DND-41 (cell line): ENCODE results near the gene KCNIP4.

Experiments
- ATAC-seq: fragments of 200-7000 bp; cut with Tn5 transposase; 3 replicates; pipeline ENCODE4 v1.9.1; 2021; ENCODE audit warnings: low read depth; ENCODE audit not compliant: insufficient read depth
- DNase-seq: peaks from one replicate; pipeline ENCODE4 v3.0.0-alpha.2; 2020
- H2AFZ ChIP-seq: 2 replicates; pipeline ENCODE4 v1.6.0; 2012; ENCODE audit warnings: low read depth, low read length
- H3K27ac ChIP-seq: 2 replicates; pipeline ENCODE4 v1.5.1; 2012; ENCODE audit warnings: low read length, inconsistent platforms
- H3K27me3 ChIP-seq: fragments of 200-600 bp; sonication (generic); 2 replicates; pipeline ENCODE4 v1.6.0; 2012; ENCODE audit warnings: low read length, mild to moderate bottlenecking, inconsistent platforms; ENCODE audit not compliant: insufficient read depth, poor library complexity
- H3K36me3 ChIP-seq: 2 replicates; pipeline ENCODE4 v1.5.1; 2012; ENCODE audit warnings: low read length, inconsistent platforms; ENCODE audit not compliant: insufficient read depth
- H3K4me1 ChIP-seq: 2 replicates; pipeline ENCODE4 v1.5.1; 2012; ENCODE audit warnings: mild to moderate bottlenecking, low read length; ENCODE audit not compliant: insufficient read depth
- H3K4me2 ChIP-seq: 2 replicates; pipeline ENCODE4 v1.6.0; 2012; ENCODE audit warnings: mild to moderate bottlenecking, moderate library complexity, low read length, inconsistent platforms; ENCODE audit not compliant: insufficient read depth
- H3K4me3 ChIP-seq, 2 experiments: fragments of 200-600 bp in 1 of 2; shearing (Covaris generic) in 1 of 2; 2 replicates each; pipeline ENCODE4 v1.5.1; 2012 to 2016; ENCODE audit warnings: inconsistent platforms in 2 of 2, low read length in 2 of 2, mild to moderate bottlenecking in 2 of 2, low read depth in 1 of 2, moderate library complexity in 1 of 2
- H3K79me2 ChIP-seq: 2 replicates; pipeline ENCODE4 v1.6.0; 2012; ENCODE audit warnings: low read length, inconsistent platforms; ENCODE audit not compliant: insufficient read depth
- H3K9ac ChIP-seq: 2 replicates; pipeline ENCODE4 v1.6.0; 2012; ENCODE audit warnings: low read depth, mild to moderate bottlenecking, inconsistent platforms, low read length, moderate library complexity
- H3K9me3 ChIP-seq: 2 replicates; pipeline ENCODE4 v1.5.1; 2012; ENCODE audit warnings: low read length, moderate library complexity, mild to moderate bottlenecking, inconsistent platforms; ENCODE audit not compliant: insufficient read depth, severe bottlenecking
- H4K20me1 ChIP-seq: 2 replicates; pipeline ENCODE4 v1.6.0; 2012; ENCODE audit warnings: low read length; ENCODE audit not compliant: insufficient read depth
- CTCF ChIP-seq: IDR thresholded peaks from 2 replicates; pipeline ENCODE4 v1.5.1; 2012; ENCODE audit warnings: borderline replicate concordance, low read length, moderate library complexity, mild to moderate bottlenecking; ENCODE audit not compliant: poor library complexity, severe bottlenecking; ENCODE audit errors: extremely low read depth
- EZH2 ChIP-seq: IDR thresholded peaks from 3 replicates; pipeline ENCODE4 v1.6.1; 2012; ENCODE audit warnings: borderline replicate concordance, low read depth, mild to moderate bottlenecking, moderate library complexity, low read length, inconsistent platforms; ENCODE audit not compliant: severe bottlenecking

Gene KCNIP4

GRCh38 chr4:21374641-21375368, 573.8 kb downstream of the KCNIP4 start:
- Histone ChIP-seq H3K4me3 (no peak overlapping the region), H3K9me3 (no peaks in the 10 kb centered on the region), H2AFZ (no peak overlapping the region), H3K36me3 (no peaks in the 10 kb centered on the region), H3K27me3 (no peaks in the 10 kb centered on the region), H3K9ac (no peak overlapping the region), H3K4me2 (no peak overlapping the region), H3K79me2 (no peaks in the 10 kb centered on the region), H3K27ac (no peak overlapping the region), H4K20me1 (no peaks in the 10 kb centered on the region), H3K4me1 (no peaks in the 10 kb centered on the region)
- DNase-seq (no peak), ATAC-seq (no peak)
- no peak for TF ChIP-seq EZH2
- no peak for TF ChIP-seq CTCF

- no peaks in the 10 kb centered on the region for H3K79me2 ChIP-seq
- DNase-seq (no peak), ATAC-seq (no peak)
- H3K4me3 ChIP-seq = no peak overlapping the region
- H3K4me2 ChIP-seq = no peak overlapping the region
- no peak overlapping the region for H2AFZ ChIP-seq
- H3K27ac ChIP-seq = no peak overlapping the region
- no peaks in the 10 kb centered on the region for H3K4me1 ChIP-seq
- no peaks in the 10 kb centered on the region for H3K27me3 ChIP-seq
- H4K20me1 ChIP-seq = no peaks in the 10 kb centered on the region
- no peaks in the 10 kb centered on the region for H3K36me3 ChIP-seq
- no peak overlapping the region for H3K9ac ChIP-seq
- H3K9me3 ChIP-seq = no peaks in the 10 kb centered on the region
- no peak for TF ChIP-seq EZH2
- TF ChIP-seq CTCF = no peak
Observed at GRCh38 chr4:21367567-21367966, 581.0 kb downstream of the KCNIP4 start.

- no peak overlapping the region for H2AFZ ChIP-seq
- H3K36me3 ChIP-seq = no peaks in the 10 kb centered on the region
- no peak overlapping the region for H3K9ac ChIP-seq
- DNase-seq (no peak), ATAC-seq (no peak)
- no peak overlapping the region for H3K27ac ChIP-seq
- no peak overlapping the region for H3K4me3 ChIP-seq
- H4K20me1 ChIP-seq = no peaks in the 10 kb centered on the region
- TF ChIP-seq CTCF (no peak), EZH2 (no peak)
- no peak overlapping the region for H3K4me2 ChIP-seq
- no peaks in the 10 kb centered on the region for H3K9me3 ChIP-seq
- no peaks in the 10 kb centered on the region for H3K27me3 ChIP-seq
- no peaks in the 10 kb centered on the region for H3K79me2 ChIP-seq
- H3K4me1 ChIP-seq = no peaks in the 10 kb centered on the region
Observed at GRCh38 chr4:21366840-21367239, 581.7 kb downstream of the KCNIP4 start.
